Cardiac muscle cell (in vitro differentiated cells and primary cell): Measurements from ENCODE around the gene COL7A1. TPM values are rescaled to one million over a fixed set of nuclear protein-coding genes. Genes with fewer than 3 reads are reported as not detected.

ENCODE experiments used
- DNase-seq, 2 donors: peaks; one replicate each; pipeline versions ENCODE4 v3.0.0 to v3.0.0-alpha.2; 2010 to 2017; ENCODE audit warnings: low read depth in 1 of 2, low spot score in 1 of 2
- H3K27ac ChIP-seq: fragments of 200-600 bp; sonication (generic); 2 replicates; pipeline ENCODE4 v1.5.1; 2016
- H3K27me3 ChIP-seq: fragments of 200-600 bp; sonication (generic); 2 replicates; pipeline ENCODE4 v1.6.0; 2016; ENCODE audit warnings: control low read depth
- H3K36me3 ChIP-seq: fragments of 200-600 bp; sonication (generic); 2 replicates; pipeline ENCODE4 v1.5.1; 2016; ENCODE audit warnings: control low read depth
- H3K4me1 ChIP-seq: fragments of 200-600 bp; sonication (generic); 2 replicates; pipeline ENCODE4 v1.8.1; 2017; ENCODE audit warnings: low read depth, mild to moderate bottlenecking, mixed run types
- H3K4me3 ChIP-seq: fragments of 200-600 bp; sonication (generic); 2 replicates; pipeline ENCODE4 v1.5.1; 2016; ENCODE audit warnings: mild to moderate bottlenecking
- H3K9me3 ChIP-seq: fragments of 200-600 bp; sonication (generic); 2 replicates; pipeline ENCODE4 v1.5.1; 2017; ENCODE audit warnings: low read depth, mild to moderate bottlenecking, control low read depth
- polyA plus RNA-seq: library from polyadenylated mRNA; unstranded; fragments of >200 nt; fragmentation: Nextera tagmentation; extraction: Ambion mirVana; gene quantifications from 2 replicates; pipeline ENCODE4 v1.2.1, GENCODE V29; 2016
- total RNA-seq: library from RNA; depleted of rRNA; stranded (reverse); fragments of >200 nt; gene quantifications from 2 replicates; pipeline ENCODE4 v1.2.3, GENCODE V29; 2016
- TF ChIP-seq, protein P1 (sequence below): IDR thresholded peaks from 2 replicates; pipeline ENCODE4 v1.5.1; 2012; ENCODE audit warnings: low read depth, mild to moderate bottlenecking, low read length

COL7A1 gene
- total and polyA plus RNA-seq, 2 experiments from 2014 or later = 53.8 to 63.0 TPM

DNA sequence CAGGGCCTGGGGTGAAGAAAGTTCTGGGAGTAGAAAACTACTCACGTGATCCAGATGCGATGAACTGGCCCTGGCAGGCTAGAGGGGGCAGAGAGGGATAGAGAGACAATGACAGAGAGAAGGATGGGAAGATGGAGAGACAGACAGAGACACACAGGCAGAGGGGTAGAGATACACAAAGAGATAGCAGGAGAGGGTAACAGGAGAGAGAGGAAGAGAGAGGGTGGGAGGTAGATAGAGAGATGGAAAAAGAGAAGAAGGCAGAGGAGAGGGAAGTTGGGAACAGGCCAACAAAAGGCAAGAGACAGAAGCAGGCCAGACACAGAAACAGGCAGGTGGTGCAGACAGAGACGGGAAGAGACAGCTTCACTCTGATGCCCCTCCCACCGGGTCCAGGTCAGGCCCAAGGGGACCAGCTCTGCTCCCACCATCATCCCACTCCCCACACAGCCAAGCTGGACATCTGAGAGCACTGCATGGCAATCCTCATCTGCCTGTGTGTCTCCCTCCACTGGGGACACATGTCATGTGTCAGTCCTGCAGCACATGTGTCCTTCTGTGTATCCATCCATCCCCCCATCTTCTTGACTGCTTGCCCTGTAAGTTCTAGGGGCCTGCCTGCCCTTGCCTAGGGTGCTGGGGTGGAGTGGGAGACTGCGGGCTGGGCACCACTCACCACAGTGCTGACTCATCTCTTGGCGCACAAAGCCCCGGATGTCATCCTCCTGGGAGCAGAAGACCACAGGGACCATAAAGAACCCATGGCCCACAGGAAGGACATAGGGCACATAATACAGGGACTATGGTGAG, 29.3 kb downstream of the COL7A1 start:
- Histone ChIP-seq H3K4me1 (peaks cover 9% of the 10 kb centered on the region), H3K4me3 (no peak overlapping the region)

DNA sequence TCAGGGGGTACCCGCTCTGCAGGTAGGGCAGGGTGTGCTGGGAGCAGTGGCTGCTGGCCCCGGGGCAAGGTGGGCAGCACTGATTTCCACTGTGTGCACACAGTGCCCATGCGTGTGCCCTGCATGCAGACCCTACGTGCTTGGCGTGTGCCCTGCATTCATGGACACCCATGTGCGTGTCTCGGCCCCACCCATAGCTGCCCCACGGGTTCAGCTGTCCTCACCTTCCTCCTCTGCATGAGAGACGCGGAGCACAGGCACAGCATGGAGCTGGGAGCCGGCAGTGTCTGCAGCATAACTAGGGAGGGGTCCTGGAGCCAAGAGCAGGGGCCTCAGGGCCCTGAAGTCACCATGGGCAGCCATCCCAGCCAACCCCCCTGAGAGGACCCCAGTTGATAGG, 29.9 kb downstream of the COL7A1 start:
- Histone ChIP-seq H3K27me3 (no peaks in the 10 kb centered on the region), H3K9me3 (no peaks in the 10 kb centered on the region), H3K36me3 (no peaks in the 10 kb centered on the region), H3K4me1 (peaks cover 12% of the 10 kb centered on the region), H3K27ac (no peak overlapping the region), H3K4me3 (no peak overlapping the region)
- TF ChIP-seq, protein P1, sequence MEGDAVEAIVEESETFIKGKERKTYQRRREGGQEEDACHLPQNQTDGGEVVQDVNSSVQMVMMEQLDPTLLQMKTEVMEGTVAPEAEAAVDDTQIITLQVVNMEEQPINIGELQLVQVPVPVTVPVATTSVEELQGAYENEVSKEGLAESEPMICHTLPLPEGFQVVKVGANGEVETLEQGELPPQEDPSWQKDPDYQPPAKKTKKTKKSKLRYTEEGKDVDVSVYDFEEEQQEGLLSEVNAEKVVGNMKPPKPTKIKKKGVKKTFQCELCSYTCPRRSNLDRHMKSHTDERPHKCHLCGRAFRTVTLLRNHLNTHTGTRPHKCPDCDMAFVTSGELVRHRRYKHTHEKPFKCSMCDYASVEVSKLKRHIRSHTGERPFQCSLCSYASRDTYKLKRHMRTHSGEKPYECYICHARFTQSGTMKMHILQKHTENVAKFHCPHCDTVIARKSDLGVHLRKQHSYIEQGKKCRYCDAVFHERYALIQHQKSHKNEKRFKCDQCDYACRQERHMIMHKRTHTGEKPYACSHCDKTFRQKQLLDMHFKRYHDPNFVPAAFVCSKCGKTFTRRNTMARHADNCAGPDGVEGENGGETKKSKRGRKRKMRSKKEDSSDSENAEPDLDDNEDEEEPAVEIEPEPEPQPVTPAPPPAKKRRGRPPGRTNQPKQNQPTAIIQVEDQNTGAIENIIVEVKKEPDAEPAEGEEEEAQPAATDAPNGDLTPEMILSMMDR = no peak
- no peak for DNase-seq

More for the DNA sequence above, 29.3 kb downstream of the COL7A1 start:
- TF ChIP-seq, protein P1 = no peak
- H3K27me3 ChIP-seq = no peaks in the 10 kb centered on the region
- peaks cover under 1% of the 10 kb centered on the region for H3K36me3 ChIP-seq
- H3K9me3 ChIP-seq = no peaks in the 10 kb centered on the region
- peak in 1 of 2 donors; percentile 69 for DNase-seq
- no peak overlapping the region for H3K27ac ChIP-seq

DNA sequence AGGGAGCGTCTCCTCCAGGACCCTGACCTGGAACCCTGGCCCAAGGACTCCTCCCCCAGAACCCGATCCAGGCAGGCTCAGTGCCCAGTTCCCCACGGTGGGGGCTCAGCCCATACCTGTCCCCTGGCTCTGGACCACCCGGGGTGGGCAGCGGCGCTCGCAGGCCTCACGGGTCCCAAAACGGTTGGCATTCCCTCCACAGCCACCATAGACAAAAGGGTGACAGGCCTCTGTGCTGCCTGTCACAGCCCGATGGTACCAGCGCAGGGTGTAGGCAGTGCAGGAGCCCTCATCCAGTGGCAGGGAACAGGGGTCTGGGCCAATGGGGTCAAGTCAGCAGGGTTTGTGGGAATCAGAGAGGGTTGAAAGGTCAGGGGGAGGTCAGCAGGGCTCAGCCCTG, 30.5 kb downstream of the COL7A1 start:
- no peaks in the 10 kb centered on the region for H3K36me3 ChIP-seq
- no peak overlapping the region for H3K27ac ChIP-seq
- H3K27me3 ChIP-seq = no peaks in the 10 kb centered on the region
- H3K4me3 ChIP-seq = no peak overlapping the region
- no peaks in the 10 kb centered on the region for H3K9me3 ChIP-seq
- peaks cover 17% of the 10 kb centered on the region for H3K4me1 ChIP-seq
- no peak for DNase-seq
- TF ChIP-seq, protein P1 = no peak

DNA sequence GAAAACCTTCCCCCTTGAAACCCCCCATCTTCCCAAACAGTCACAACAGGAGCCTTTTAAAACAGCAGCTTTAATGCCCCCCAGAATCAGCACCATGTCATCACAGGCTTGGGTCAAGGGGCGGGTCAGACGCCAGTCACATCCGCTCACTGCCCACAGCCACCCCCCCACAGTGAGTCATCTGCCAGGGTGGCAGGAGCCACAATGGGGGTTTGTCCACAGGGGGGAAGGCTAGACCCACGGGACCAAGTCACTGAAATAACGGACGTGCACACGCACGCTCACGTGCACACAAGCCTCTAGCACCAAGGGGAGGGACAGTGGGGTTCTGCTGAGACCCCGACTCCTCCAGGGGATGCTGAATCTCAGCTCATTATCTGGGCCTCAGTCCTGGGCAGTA, 31.1 kb downstream of the COL7A1 start:
- Histone ChIP-seq H3K9me3 (no peaks in the 10 kb centered on the region), H3K27ac (no peak overlapping the region), H3K4me3 (no peak overlapping the region), H3K36me3 (no peaks in the 10 kb centered on the region), H3K27me3 (no peaks in the 10 kb centered on the region), H3K4me1 (peaks cover 24% of the 10 kb centered on the region)
- peak in 1 of 2 donors; percentile 72 for DNase-seq
- TF ChIP-seq, protein P1 = no peak

DNA sequence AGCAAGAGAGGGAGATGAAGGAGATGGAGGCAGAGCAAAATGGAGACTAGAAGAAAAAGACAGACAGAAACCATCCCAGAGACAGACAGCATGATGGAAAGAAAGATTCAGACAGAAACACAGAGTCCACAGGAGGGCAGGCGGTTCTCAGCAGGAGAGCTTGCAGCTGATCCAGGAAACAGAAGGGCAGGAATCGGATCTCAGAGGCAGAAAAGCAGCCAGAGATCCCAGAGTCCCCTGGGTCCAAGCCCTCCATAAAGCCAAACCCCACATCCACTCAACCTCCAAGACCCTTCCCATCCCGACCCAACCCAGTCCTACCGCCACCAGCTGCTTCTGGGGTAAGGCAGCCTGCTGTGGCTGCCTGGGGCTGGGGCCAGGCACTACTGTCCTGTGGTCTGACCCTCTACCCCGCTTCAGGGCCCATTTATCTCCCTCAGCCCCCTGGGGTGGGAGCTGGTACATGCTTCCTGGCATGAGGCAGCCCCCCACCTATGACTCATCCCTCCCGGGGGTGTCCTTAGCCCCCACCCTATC, 31.7 kb downstream of the COL7A1 start, which contains the start of gene UCN2:
TSS of gene UCN2 (minus strand) at position 400 of the 537 bp plus-strand sequence. CDS start 657 bp downstream, outside the sequence.
- DNase-seq = peak in 1 of 2 donors; percentile 57
- Histone ChIP-seq H3K4me3 (no peak within 1 kb of the TSS), H3K4me1 (peaks cover 29% of the 10 kb centered on the region), H3K27me3 (no peaks in the 10 kb centered on the region), H3K27ac (no peak within 1 kb of the TSS), H3K36me3 (no peaks in the 10 kb centered on the region), H3K9me3 (no peaks in the 10 kb centered on the region)
- TF ChIP-seq, protein P1 = peak; percentile 33
